NCI-H2227 (cell line): ENCODE results near the gene TKT.
"Not testable (repeated sequence)": the region's sequence is repeated elsewhere in the genome, so short reads cannot be mapped to it uniquely, and the experiment has no call there.

ENCODE experiments used
- DNase-seq: peaks from one replicate; lab custom pipeline; 2025; ENCODE audit not compliant: unreplicated experiment; lab: John Stamatoyannopoulos, UW

TKT gene

DNA sequence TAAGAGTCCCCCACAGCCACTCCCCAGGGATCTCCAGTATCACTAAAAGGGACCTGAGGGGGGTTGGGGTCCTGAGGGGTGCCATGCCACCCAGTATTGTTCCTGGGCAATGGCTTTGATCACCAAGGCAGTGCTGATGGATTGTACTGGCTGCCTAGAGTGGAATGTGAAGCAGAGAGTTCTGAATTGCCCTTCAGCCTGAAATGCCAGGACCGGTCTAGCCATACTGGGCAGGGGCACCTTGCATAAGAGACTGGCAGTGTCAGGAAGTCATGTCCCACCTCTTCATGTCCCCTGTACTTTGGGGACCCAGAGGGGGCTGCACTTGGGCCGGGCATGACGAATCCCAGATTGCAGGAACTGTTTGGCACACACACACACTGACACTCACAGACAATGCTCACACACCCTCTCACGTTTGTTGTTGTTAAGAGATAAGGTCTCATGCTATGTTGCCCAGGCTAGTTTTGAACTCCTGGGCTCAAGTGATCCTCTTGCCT lies 4.5 kb upstream of the TKT start:
- DNase-seq: no peak

DNA sequence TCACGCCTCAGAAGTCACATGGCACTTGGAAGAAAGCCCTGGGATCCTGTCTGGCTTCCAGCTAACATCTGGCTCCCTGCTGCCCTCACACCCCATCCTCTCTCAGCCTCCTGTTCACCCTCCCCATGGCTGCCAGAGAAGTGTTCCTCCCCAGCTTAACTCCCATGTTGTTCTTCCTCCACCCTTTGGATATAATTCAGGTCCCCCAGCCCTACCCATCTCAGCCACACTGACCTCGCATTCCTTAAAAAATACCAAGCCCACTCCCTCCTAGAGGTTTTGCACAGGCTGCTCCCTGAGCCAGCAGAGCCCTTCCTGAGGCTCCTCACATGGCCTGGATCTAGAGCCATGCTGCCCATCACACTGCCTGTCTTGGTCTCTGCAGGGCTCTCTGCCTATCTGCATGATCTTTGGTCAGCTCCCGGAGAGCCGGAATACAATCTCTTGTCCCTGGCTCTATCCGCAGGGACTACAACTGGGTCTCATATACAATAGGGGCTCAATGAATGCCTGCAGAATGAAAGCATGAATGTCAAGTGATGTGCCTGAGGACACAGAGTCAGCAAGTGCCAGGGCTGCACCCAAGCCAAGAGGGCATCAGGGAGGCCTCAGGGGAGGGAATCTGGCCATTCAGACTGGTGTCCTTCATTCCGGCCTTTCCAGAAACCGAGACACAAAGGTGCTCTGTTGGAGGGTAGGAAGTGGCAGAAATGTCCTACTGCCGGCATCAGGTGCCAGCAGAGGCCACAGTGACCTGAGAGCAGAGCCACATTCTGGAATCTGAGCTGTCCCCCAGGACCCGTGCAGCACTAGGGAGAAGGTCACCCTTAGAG lies 3.8 kb upstream of the TKT start:
- DNase-seq: no peak

DNA sequence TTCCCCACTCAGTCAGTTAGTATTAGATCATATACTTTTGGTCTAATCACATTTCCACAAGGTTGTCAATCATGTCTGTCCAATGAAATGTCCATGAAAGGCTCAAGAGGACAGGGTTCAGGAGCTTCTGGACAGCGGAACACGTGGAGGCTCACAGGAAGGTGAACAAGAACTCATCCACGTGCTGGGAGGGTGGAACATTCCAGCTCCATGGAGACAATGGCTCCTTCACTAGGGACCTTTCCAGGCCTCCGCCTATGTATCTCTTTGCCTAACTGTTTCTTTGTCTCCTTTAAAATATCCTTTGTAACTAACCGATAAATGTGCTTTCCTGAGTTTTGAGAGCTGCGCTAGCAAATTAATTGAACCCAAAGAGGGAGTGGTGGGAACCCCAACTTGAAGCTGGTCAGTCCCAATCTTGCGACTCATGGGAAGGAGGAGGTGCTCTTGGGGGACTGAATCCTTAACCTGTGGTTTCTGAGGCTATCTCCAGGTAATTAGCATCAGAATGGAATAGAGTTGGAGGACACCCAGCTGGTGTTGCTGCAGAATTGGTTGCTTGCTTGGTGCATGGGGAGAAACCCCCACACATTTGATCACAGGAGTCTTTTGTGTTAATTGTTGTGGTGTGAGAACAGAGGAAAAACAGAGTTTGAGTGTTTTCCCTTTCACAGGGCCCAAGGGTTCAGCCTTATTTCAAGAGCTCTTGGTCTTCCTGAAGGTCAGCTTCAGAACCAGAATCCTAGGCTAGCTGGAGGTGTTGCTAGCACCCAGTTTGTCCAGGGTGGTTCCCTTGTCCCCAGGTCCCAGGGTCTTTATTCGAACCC lies 3.0 kb upstream of the TKT start:
- no peak for DNase-seq

DNA sequence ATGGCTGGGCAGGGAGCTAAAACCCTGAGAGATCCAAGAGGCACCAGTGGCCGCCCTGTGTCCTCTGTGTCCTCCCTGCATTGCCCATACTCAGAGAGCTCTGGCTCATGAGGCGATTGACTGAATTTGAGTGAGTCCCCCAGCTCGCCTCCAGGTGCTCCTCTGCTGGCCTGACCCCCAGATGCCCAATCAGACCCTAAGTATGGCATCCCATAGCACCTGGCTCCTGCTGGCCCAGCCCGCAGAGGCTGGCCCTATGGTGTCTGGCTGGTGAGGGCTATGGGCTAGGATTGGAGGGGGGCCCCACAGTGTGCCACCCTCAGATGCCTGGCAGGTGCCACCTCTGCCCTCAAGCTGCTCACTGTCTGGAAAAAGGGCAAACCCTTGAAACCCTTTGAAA lies 1.6 kb upstream of the TKT start:
- DNase-seq: no peak

DNA sequence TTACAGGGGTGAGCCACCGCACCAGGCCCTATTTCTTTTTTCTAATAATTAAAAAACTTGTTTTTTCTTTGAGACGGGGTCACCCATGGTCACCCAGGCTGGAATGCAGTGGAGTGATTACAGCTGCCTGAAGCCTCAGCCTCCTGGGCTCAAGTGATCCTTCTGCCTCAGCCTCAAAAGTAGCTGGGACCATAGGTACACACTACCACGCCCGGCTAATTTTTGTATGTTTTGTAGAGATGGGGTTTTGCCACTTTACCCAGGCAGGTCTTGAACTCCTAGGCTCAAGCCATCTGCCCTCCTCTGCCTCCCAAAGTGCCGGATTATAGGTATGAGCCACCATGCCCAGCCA lies 858 bp upstream of the TKT start:
- DNase-seq: no peak

DNA sequence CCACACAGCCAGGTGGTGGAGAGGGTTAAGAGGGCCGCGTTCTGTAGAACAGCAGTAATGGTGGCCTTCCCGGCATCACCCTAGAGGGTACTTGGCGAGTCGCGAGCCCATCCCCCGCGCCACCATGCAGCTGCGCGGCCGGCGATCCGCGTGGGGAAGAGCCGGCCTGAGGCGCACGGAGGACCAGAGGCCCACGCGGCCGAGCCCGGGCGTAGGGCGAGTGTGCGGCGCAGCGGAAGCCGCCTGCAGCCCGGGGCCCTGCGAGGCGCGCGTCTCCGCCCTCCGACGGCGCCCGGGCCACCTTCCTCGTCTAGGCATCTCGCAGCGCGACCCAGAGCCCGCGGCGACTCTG lies 423 bp downstream of the TKT start:
- peak; percentile 59 for DNase-seq

DNA sequence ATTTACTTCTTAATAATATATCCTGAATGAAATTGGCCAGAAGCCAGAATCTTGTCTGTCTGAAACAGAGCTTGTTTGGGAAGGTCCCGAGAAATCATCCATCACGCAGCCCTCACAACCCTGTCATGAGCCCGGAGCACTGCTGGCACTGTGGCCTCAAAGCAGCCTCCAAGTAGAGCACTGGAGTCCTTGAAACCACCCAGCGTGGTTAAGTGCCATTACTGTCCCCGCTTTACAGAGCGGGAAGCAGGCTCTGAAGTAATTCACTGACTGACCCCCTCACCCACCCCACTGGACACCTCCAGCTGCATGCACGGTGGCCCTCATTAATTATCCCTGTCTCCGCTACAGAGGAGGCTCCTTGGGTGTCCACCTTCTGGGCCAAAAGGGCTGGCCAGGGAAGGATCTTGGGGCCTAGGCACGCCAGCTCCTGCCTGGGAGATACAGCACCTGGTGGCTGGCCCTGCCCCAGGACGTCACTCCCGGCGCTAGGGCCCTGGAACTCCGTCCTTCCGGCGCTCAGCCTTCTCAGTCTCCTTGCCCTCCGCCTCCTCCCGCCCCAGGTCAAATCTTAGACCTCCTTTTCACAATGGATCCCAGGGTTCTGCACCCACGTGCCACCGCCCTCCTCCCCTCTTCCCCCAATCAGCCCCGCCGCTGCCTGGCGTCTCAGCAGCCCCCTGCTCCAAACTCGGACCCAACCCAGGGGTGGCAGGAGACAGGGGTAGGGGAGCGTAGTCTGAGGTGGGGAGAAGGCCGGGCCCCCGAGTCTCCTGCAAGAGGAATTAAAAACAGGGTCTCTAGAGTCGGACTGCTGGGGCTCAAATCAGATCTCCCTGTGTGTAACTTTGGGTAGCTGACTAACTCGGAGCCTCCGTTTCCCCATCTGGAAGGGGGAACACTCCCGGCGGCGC lies 1.1 kb downstream of the TKT start:
- peak; percentile 62 for DNase-seq

DNA sequence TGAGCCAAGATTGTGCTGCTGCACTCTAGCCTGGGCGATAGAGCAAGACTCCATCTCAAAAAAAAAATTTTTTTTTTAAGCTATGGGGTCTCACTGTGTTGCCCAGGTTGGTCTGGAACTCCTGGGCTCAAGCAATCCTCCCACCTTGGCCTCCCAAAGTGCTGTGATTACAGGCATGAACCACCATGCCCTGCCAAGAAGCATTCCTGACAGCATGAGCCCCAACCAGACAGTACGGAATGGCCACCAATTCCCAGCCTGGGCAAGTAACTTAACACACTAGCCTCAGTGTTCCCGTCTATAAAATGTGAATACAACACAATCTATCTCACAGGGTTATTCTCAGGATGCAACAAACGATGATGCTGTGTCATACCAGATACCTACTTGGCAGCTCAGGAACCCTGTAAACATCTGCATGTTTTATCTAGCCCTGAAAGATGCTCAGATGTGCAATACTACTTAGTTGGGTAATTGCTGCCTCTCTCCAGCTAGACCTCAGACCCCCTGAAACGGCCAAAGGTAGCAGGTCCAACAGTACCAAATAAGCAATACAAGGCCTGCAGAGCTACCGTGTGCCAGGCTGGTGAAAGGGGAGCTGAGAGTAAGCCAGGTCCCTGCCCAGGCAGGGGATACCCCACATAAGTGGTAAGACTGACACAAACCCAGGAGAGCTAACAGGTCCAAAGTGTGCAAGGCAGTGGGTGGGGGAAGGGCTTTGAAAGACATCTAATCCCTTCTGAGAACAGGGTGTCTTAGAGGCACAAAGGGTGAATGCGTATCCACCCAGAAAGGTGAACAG lies 1.9 kb downstream of the TKT start:
- no peak for DNase-seq

DNA sequence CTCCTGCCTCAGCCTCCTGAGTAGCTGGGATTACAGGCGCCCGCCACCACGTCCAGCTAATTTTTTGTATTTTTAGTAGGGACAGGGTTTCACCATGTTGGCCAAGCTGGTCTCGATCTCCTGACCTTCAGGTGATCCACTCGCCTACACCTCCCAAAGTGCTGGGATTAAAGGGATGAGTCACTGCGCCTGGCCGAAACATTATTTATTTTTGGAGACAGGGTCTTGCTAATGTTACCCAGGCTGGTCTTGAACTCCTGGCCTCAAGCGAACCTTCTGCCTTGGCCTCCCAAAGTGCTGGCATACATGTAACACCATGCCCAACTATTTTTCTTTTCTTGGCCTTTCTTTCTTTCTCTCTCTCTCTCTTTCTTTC lies 2.9 kb downstream of the TKT start:
- DNase-seq: not testable (repeated sequence)

DNA sequence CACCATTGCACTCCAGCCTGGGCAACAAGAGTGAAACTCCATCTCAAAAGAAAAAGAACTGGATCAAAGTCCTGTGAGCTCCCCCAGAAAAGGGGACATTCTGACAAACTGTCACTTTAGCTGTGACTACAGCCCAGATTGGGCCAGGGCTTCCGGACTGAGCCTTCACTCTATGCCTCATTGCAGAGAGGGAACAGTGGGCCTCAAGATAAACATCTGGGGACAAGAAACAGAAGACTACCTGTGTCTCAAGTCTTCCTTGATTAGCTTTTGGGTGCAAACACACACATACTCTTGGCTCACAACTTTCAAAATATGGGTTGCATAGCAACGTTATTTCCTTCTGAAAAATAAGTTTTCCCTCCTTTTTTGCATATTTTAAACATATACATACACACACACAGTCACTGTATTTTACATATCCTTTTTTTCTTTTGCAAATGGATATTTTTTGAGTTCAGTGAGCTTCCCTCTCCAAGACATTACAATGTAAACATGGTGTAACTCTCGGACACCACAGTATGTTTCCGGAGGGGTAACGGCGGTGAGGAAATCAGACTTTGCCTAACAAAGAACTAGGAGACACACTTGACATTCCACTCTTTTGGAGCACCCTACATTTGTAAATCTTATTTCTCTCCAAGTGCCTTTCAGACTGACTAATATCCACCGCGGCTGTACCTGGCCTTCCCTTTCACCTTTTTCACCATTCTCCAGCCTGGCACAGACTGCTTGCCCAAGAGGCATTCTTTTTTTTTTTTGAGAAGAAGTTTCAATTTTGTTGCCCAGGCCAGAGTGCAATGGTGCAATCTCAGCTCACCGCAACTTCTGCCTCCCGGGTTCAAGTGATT lies 3.5 kb downstream of the TKT start:
- no peak for DNase-seq

DNA sequence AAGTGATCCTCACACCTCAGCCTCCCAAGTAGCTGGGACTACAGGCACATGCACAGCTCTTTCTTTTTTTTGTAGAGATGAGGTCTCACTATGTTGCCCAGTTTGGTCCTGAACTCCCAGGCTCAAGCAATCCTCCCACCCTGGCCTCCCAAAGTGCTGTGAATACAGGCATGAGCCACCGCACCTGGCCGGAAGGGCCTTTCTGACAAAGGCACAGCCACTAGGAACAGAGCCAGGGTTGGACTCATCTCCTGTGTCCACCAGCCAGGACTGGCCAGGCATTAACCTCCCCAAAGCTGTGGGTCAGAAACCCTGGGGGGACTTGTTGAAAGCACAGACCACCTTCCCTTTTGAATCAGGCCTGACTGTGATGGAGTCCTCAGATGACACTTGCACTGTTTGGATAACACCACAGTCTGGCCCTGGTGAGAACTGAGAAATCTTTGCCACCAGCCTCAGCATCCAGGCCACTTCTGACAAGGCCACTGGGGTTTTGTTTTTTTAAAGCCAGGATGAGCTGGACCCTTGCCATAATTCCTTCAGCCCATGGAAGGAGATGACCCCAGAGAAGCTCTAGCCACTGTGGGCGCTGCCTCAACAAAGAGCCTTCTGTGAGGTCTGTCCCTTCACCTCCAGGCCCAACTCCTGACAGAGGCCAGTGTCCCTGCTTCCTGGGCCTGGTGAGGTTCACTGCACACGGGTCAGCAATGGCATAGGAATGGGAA lies 4.8 kb downstream of the TKT start:
- no peak for DNase-seq

DNA sequence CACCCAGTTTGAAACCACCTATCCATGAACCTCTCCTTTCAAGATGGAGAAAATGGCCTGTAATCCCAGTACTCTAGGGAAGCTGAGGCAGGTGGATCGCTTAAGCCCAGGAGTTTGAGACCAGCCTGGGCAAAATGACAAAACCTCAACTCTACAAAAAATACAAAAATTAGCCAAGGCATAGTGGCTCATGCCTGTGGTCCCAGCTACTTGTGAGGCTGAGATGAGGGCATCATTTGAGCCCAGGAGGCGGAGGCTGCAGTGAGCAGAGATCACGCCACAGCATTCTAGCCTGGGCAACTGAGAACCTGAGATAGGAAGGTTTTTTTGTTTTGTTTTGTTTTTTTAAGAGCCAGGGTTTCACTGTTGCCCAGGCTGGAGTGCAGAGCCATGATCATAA lies 5.4 kb downstream of the TKT start:
- no peak for DNase-seq

DNA sequence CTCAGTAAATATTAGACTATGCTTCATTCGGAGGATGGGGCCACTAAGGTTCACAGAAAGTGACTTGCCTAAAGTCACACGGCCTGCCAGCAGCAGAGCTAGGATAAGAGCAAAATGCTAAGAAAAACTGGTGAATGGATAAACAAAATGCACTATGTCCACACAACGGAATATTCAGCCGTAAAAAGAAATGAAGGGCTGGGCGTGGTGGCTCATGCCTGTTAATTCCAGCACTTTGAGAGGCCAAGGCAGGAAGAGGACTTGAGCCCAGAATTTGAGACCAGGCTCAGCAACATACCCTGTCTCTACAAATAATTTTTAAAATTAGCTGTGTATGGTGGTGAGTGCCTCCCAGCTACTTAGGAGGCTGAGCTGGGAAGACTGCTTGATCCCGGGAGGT lies 7.7 kb downstream of the TKT start:
- no peak for DNase-seq

DNA sequence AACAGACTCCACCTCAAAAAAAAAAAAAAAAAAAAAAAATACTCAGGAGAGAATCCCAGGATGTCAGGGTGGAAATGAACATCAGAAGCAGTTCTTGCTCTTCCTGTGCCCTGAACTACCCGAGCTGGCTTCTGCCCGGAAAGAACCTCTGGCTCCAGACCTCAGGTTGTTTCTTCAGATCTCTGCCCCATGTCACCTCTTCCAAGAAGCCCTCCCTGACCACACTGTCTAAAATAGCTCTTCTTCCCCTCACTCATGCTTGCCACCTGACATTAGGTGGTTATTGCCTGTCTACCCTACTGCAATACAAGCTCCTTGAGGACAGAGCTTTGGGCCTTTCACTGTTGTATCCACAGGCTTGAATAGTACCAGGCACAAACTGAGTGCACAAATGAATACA lies 8.2 kb downstream of the TKT start:
- DNase-seq: no peak

DNA sequence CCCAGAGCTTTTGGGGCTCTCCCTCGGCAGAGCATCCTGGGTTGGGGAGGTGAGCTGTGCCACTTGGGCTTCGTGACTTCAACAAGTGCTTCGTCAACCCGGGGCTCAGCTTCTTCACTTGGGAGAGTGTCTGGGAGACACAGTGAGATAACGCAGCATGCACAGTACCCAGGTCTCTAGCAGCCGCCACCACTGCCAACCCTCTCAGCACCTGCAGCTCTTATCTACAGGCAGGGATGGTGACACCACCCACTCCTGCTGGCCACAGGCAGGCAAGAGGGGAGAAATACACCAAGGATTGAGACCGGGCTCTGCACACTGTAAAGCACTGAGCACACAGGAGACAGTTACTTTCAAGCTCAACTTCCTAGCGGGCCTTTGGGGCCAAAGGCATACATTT lies 11.6 kb downstream of the TKT start:
- DNase-seq: no peak

DNA sequence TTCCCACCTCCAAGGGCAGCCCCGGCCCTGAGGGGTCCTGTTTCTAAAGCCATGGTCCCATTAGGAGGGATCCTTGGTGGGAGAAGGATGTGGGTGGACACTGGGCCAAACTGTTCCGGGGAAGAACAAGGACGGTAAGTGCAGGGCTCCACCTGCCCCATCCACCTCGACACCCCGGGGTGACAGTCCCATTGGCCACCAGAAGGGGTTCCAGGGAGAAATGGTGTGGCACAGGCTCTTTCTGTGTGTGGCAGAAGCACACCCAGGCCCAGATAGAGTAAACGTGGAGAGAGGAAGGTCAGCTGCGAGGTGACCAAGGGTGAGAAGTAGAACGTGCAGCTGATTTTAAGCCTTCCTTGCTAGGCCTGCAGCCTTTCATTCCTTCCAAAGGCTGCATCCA lies 12.0 kb downstream of the TKT start:
- no peak for DNase-seq

DNA sequence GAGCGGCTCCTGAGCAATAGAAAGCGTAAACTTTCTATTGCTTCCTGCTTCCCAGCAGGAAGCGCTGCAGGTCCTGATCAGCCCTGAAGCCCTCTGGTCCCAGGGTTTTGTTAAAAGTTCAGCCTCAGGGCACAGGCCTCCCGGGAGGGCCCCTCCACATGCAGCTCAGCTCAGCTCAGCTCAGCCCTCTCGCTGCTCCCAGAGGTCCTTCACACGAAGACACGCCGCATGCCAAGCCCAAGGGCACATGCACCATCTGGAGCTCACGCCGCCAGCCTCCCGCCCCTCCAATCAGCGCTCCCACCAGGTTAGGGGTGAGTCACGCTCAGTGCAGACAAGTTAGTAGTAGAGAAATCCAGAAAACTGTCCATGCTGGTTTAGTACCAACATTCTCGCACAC lies 12.7 kb downstream of the TKT start:
- no peak for DNase-seq

DNA sequence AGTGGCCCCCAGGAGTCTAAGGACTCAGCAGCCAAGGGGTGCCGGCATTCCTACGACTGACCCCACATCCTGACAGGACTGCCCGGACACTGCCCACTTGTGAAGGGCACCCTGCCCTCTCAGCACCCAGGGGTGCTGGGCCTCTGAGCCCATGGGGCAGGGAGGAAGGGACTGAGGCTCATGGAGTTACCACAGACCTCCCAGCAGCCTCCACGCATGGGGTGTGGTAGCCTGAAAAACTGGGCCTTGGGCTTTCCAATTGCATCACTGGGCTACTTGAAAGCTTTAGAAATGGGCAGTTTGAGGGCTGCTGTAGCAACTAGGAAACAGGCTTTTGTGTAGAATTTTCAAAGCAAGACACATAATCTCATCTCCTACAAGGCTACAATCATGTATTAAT lies 13.2 kb downstream of the TKT start:
- DNase-seq: no peak

DNA sequence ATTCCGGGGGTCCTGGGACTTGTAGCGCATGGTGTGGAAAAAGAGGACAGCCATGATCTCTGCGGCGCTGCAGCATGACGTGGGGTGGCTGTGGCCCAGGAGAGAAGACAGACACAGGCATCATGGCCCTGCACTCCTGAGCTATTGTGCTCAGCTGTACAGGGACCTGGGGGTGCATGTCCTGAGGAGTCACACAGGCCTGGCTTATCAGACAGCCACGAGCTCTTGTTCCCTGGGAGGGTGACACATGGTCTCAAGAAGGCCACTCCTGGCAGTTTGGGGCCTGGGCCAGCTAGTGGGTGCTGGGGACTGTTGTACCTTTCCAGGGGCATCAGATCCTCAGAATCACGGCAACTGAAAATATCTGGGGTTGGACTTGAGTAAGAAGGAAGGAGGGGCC lies 13.7 kb downstream of the TKT start:
- DNase-seq: no peak
